A204.1 (cell line): ENCODE results near the gene WDR89.
"Not testable (repeated sequence)": the region's sequence is repeated elsewhere in the genome, so short reads cannot be mapped to it uniquely, and the experiment has no call there.

Experiments
- FAIRE-seq: peaks from 2 replicates; lab custom pipeline; 2012; peaks lifted over from hg19 to GRCh38; lab: Jason Lieb, UNC

WDR89 gene

DNA sequence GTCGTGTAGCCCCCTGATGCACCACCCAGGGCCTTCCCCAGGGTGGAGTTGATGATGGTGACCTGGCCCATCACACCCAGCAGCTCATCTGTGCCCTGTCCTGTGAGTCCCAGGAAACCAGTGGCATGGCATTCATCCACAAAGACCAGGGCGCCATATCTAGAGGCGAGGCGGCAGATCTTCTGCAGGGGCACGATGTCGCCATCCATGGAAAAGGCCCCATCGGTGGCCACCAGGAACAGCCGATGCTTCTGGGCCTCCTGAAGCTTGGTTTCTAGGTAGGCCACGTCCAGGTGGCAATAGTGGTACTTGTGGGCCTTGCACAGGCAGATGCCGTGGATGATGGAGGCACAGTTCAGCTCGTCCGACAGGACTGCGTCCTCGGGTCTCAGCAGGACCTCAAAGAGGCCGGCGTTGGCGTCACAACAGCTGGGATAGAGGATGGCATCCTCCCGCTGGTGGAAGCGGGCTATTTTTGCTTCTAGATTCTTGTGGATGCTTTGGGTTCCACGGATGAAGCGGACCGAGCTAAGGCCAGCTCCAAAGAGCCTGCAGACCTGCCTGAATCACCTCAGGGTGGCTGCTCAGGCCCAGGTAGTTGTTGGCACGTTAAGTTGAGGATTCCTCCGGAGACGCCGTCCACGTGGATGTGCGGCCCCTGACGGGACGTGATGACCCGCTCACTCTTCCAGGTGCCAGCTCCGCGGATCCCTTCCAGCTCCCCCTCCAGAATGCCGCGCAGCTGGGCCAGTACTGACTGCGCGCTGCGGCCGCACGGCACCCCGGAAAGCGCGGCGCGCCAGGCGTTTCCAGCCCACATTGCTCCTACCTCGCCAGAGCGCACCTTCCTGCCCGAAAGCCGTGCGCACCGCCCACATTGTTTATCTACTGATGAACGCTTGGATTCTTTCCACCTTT lies 47.0 kb downstream of the WDR89 start:
- FAIRE-seq, result no peak

GRCh38 chr14:63583046-63583445 lies 58.6 kb downstream of the WDR89 start:
- FAIRE-seq, result not testable (repeated sequence)

DNA sequence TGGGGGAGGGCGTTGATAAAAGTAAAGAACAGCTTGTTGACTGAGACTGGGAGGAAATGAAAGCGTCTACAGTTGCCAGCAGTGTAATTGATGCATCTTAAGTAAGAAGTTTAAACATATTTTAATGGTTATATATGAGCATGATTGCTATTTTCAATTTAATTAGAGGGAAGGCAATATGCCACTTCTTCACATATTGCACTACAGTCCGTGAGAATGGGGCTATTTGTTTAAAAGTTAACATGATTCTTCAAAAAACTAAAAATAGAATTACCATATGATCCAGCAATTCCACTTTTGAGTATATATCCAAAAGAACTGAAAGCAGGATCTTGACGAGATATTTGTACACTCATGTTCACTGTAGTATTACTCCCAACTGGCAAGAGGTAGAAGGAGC lies 60.2 kb downstream of the WDR89 start:
- FAIRE-seq, result no peak

DNA sequence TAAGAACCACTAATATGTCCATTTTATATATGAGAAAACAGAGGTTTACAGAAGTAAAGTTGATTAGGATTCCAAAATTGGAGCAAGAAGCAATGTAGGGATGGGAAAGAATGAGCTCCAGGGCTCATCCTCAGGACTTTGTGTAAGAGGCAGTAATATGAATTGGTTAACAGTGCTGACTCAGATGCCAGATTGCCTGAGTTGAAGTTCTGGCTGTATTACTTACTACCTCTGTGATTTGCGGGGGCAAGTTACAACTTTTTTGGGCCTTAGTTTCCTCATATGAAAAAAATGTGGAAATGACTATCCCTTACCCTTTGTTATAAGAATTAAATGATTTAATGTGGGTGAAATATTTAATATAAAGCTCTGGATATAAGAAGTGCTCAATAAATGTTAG lies 63.4 kb downstream of the WDR89 start:
- no peak for FAIRE-seq

DNA sequence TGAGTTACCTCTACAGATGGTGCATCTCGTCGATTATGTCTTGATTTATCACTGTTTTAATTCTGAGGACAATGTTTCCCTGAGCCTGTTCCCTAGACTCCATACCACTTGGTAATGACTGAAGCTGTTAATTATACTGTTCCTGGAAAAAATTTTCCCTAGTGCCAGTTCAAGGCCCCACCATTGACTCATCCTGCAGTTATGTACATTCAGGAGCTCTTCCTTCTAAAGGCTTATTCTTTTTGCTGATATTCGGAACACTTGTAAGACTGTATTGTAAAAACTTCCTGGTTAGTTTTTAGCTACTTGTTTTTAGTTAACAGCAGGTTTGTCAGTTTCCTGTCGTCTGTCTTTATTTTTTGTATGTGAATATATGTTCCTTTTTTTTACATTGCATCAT lies 68.1 kb downstream of the WDR89 start:
- FAIRE-seq, result no peak

DNA sequence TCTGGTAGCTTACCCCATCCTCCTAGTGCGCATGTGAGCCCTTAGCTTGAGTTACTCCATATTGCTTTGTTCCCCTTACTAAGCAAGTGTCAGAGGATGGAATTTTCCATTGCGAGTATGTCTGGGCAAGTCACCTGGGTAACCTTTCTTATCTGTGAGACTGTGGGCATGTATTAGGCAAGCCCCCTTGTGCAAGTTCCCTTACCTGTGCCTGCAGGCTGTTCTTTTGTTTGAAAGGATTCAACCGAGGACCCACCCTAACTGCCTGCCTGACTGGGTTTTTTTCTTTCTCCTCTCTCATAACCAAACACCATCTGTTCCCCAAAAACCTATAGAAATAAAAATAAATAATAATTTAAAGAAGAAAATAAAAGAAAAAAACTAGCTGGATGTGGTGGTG lies 76.2 kb downstream of the WDR89 start:
- no peak for FAIRE-seq

DNA sequence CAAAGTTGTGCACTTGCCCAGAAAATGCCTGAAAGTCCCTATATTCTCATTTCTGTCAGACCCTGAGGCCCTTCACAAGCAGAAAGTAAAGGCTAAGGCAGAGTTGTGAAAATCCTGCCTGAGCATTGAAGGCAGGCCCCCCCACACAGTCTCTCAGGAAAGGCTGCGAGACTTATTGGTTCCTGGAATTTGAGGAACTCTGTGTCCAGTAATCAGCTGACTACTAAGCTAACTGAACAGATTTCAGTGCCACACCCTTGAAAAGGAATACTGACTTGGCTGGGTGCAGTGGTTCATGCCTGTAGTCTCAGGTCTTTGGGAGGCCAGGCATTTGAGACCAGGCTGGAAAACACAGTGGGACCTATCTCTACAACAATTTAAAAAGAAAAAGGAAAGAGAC lies 77.4 kb downstream of the WDR89 start:
- FAIRE-seq, result no peak

DNA sequence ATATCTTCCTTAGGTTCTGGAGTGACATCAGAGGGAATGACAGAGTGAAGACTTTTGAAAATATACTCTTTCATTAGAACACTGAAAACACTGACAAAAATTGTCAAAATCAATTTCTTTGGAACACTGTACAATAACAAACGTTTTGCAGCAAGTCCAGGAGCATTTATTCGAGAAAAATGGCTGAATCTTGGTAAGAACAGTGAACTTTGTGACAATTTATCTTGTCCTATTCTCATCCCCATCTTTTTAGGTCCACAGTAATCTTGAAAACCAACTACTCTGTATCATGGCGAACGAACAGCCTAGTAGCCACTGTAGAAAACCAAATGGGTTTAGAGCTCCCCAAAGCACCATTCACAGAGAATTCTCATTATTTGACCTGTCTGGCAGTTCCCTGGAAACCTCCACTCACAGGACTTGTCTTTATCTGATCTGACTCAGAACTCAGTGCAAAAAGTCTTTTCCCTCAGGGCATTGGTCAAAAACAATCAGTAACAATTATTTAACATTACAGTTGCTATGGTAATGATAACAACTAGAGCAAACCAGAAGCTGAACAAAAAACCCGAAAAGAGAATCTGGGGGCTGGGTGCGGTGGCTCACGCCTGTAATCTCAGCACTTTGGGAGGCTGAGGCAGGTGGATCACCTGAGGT lies 78.2 kb downstream of the WDR89 start:
- FAIRE-seq, result no peak

DNA sequence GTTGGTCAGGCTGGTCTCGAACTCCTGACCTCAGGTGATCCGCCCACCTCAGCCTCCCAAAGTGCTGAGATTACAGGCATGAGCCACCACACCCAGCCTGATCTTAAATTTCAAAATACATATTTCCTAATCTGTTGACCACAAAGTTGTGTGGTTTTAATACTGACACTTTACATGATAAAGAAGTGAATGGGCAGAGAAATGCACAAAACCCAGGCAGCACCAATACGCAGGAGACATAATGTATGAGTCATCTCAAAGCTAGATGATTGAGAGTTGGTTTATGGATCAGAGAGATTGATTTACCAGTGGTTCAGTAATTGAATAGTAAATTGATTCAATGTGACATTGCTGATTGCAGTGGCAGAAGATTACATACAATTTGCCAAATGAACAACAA lies 79.3 kb downstream of the WDR89 start:
- FAIRE-seq, result no peak

- no peak for FAIRE-seq
Observed at GRCh38 chr14:63555572-63555971, 86.1 kb downstream of the WDR89 start.

DNA sequence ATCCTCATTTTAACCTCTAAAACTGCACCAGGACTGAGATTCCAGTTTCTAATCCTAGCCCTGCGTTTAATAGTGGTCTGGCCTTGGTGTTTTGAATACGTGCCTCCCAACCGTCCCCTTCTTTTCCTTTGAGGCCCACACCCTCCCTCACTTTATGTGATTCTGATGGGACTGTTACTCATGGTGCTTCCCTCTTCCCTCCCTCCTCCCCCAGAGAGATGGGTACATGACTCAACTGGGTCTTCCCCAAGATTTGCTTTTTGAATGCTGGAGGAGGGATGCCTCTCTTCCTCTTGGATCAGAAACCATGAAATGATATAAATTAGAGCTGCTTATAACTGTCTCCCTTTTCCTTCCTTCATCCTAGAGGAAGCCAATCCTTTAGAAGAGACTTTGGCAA lies 90.3 kb downstream of the WDR89 start:
- FAIRE-seq, result no peak

DNA sequence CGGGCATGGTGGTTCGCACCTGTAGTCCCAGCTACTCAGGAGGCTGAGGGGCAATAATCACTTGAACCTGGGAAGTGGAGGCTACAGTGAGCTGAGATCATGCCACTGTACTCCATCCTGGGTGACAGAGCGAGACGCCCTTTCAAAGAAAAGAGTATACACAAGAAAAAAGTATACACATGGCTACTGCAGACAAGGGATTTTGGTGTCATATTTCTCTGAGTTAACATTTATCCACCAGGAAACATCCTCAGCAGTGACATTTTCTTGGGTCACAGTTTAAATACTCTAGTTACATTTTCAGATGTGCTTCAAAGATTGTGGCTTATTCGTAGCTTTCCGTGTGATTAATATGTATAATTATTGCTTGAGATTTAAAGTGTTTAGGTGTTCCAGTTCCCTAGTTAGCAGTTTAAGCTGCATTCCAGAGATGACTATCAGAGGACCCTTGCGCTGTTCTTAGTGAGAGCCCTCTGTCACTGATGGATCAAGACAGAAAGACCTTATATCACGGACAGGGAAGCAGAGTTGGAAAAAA lies 93.8 kb downstream of the WDR89 start:
- no peak for FAIRE-seq
